Gastrocnemius medialis (tissue), 4 donors: ENCODE results near the gene GPC2.
"Not testable (repeated sequence)": the region's sequence is repeated elsewhere in the genome, so short reads cannot be mapped to it uniquely, and the experiment has no call there.

Experiments
- CTCF ChIP-seq, 5 experiments: fragments of 450-650 bp in 3 of 5; fragments of 200-600 bp in 2 of 5; sonication (generic) in 2 of 5; IDR thresholded peaks in 4 of 5; conservative IDR thresholded peaks in 1 of 5; 1 replicate in 4 of 5; 2 replicates in 1 of 5; pipeline ENCODE4 v1.5.1; 2016 to 2019; ENCODE audit warnings: antibody characterized with exemption in 5 of 5, mild to moderate bottlenecking in 3 of 5, moderate library complexity in 3 of 5
- POLR2A ChIP-seq, 2 donors: fragments of 450-650 bp; IDR thresholded peaks; one replicate each; pipeline ENCODE4 v1.6.1; 2017; ENCODE audit warnings: antibody characterized with exemption in 2 of 2, mild to moderate bottlenecking in 2 of 2, moderate library complexity in 2 of 2

DNA sequence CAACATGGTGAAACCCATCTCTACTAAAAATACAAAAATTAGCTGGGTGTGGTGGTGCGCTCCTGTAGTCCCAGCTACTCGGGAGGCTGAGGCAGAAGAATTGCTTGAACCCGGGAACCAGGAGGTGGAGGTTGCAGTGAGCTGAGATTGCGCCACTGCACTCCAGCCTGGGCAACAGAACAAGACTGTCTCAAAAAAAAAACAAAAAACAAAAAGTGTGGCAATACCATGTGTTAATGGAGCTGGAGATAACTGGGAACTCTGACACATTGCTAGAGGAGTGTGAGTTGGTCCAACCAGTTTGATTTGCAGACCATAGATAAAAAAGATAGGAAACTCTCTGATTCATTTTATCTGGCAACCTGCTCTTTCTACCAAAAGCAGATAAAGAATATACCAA lies 30.8 kb downstream of the GPC2 start:
- TF ChIP-seq POLR2A (IDR thresholded peaks at IDR 0.05); CTCF (IDR thresholded peaks at IDR 0.05 in 4 of 5, conservative IDR thresholded peaks at IDR 0.05 in 1 of 5): not testable (repeated sequence)
